Epithelial cell of prostate (primary cell): Measurements from ENCODE around the gene GLTP.
A peak's percentile ranks its signal among the peaks of the same experiment; 100 is the strongest.

Experiments
- DNase-seq: peaks from one replicate; pipeline ENCODE4 v3.0.0-alpha.2; 2011; ENCODE audit warnings: low read depth, low spot score
- H3K27ac ChIP-seq: fragments of 450-650 bp; 2 replicates; pipeline ENCODE4 v1.5.1; 2017; ENCODE audit warnings: mild to moderate bottlenecking

GLTP gene

GRCh38 chr12:109847142-109847735, 33.1 kb downstream of the GLTP start:
- no peak for DNase-seq
- no peak overlapping the region for H3K27ac ChIP-seq

GRCh38 chr12:109845824-109846205, 34.5 kb downstream of the GLTP start:
- H3K27ac ChIP-seq, result no peak overlapping the region

GRCh38 chr12:109844983-109845823, 35.1 kb downstream of the GLTP start:
- no peak overlapping the region for H3K27ac ChIP-seq
- DNase-seq, result no peak

More at GRCh38 chr12:109845824-109846205, 34.5 kb downstream of the GLTP start:
- DNase-seq, result no peak

GRCh38 chr12:109844091-109844490, 36.2 kb downstream of the GLTP start:
- H3K27ac ChIP-seq, result no peak overlapping the region
- no peak for DNase-seq

GRCh38 chr12:109842021-109842420, 38.3 kb downstream of the GLTP start:
- DNase-seq, result no peak
- no peak overlapping the region for H3K27ac ChIP-seq

GRCh38 chr12:109841356-109841755, 39.0 kb downstream of the GLTP start:
- DNase-seq, result no peak
- no peak overlapping the region for H3K27ac ChIP-seq

GRCh38 chr12:109840305-109841074, 39.9 kb downstream of the GLTP start:
- DNase-seq, result no peak
- no peak overlapping the region for H3K27ac ChIP-seq

- H3K27ac ChIP-seq, result no peak overlapping the region
- DNase-seq, result no peak
Measured at GRCh38 chr12:109839444-109839843, 40.9 kb downstream of the GLTP start.

GRCh38 chr12:109836916-109837315, 43.4 kb downstream of the GLTP start:
- peak overlapping the region; percentile 67 for H3K27ac ChIP-seq

GRCh38 chr12:109835827-109836226, 44.5 kb downstream of the GLTP start:
- H3K27ac ChIP-seq, result no peak overlapping the region
- no peak for DNase-seq

More at GRCh38 chr12:109836916-109837315, 43.4 kb downstream of the GLTP start:
- DNase-seq, result no peak

- no peak for DNase-seq
- H3K27ac ChIP-seq, result no peak within 1 kb of the TSS
Measured at GRCh38 chr12:109833307-109834189, 46.8 kb downstream of the GLTP start, which contains the start of gene TRPV4. TSS of gene TRPV4 (minus strand) at chr12:109833398. CDS start at chr12:109814796, 18,602 bp downstream.

- H3K27ac ChIP-seq, result no peak overlapping the region
- no peak for DNase-seq
Measured at GRCh38 chr12:109832541-109833306, 47.6 kb downstream of the GLTP start.

GRCh38 chr12:109831929-109832328, 48.4 kb downstream of the GLTP start:
- no peak overlapping the region for H3K27ac ChIP-seq
- DNase-seq, result no peak

GRCh38 chr12:109831365-109831764, 49.0 kb downstream of the GLTP start:
- no peak for DNase-seq
- H3K27ac ChIP-seq, result no peak overlapping the region

GRCh38 chr12:109830718-109831117, 49.6 kb downstream of the GLTP start:
- DNase-seq, result no peak
- no peak overlapping the region for H3K27ac ChIP-seq

GRCh38 chr12:109830267-109830666, 50.1 kb downstream of the GLTP start:
- no peak overlapping the region for H3K27ac ChIP-seq

GRCh38 chr12:109829667-109830066, 50.7 kb downstream of the GLTP start:
- no peak overlapping the region for H3K27ac ChIP-seq
- no peak for DNase-seq

More at GRCh38 chr12:109830267-109830666, 50.1 kb downstream of the GLTP start:
- DNase-seq, result no peak

- no peak for DNase-seq
- H3K27ac ChIP-seq, result no peak overlapping the region
Measured at GRCh38 chr12:109828754-109829511, 51.4 kb downstream of the GLTP start.
